Lower leg skin (tissue), 4 donors: Measurements from ENCODE around the gene NOTCH1. TPM values are rescaled to one million over a fixed set of nuclear protein-coding genes. Genes with fewer than 3 reads are reported as not detected.
"Not testable (repeated sequence)": the region's sequence is repeated elsewhere in the genome, so short reads cannot be mapped to it uniquely, and the experiment has no call there.

ENCODE experiments used
- DNase-seq, 2 donors: peaks; one replicate each; pipeline ENCODE4 v3.0.0-alpha.2; 2019; ENCODE audit warnings: low spot score in 2 of 2
- H3K4me3 ChIP-seq: fragments of 200-600 bp; sonication (generic); 2 replicates; pipeline ENCODE4 v1.5.1; 2017; ENCODE audit warnings: mild to moderate bottlenecking, low read depth; ENCODE audit not compliant: poor library complexity, severe bottlenecking
- CTCF ChIP-seq, 3 donors: fragments of 450-650 bp; IDR thresholded peaks; one replicate each; pipeline ENCODE4 v1.5.1; 2016; ENCODE audit warnings: antibody characterized with exemption in 3 of 3, mild to moderate bottlenecking in 3 of 3, moderate library complexity in 2 of 3
- POLR2A ChIP-seq, 2 donors: fragments of 450-650 bp; IDR thresholded peaks; one replicate each; pipeline ENCODE4 v1.6.1; 2016 to 2017; ENCODE audit warnings: antibody characterized with exemption in 2 of 2, mild to moderate bottlenecking in 1 of 2, moderate library complexity in 1 of 2
- WGBS, 2 donors: methylation state at CpG; one replicate each; pipeline ENCODE4 v1.1.5; 2018; 5-methylcytosine and 5-hydroxymethylcytosine counted together
- intact Hi-C: fragments of 100-400 bp; cut with DNase I; formaldehyde crosslinking; loops from one replicate; pipeline ENCODE4 v1.15.0; 2023; ENCODE audit warnings: low total_unique reads
- total RNA-seq, 4 donors: library from RNA; depleted of rRNA; stranded (reverse); fragments of >200 nt; gene quantifications; one replicate each; pipeline ENCODE4 v1.1.0, GENCODE V29; 2016

The NOTCH1 gene
- total RNA-seq, 4 donors from 2014 or later = 79.7 to 95.3 (median 82.8) TPM

- TF ChIP-seq POLR2A (IDR thresholded peaks at IDR 0.05) (no peak), CTCF (IDR thresholded peaks at IDR 0.05) (no peak)
- no peak overlapping the region for H3K4me3 ChIP-seq
- intact Hi-C loops = no loop called here
- WGBS, 2 donors = 78 to 82% methylated on average over 19 to 24 of the region's 24 CpGs
- DNase-seq = no peak
Measured at GRCh38 chr9:136562746-136563495, 17.1 kb upstream of the NOTCH1 start.

- no peak for DNase-seq
Measured at GRCh38 chr9:136561779-136562178, 15.9 kb upstream of the NOTCH1 start.

GRCh38 chr9:136560586-136560985, 14.7 kb upstream of the NOTCH1 start:
- DNase-seq = no peak
- TF ChIP-seq CTCF (IDR thresholded peaks at IDR 0.05) (no peak), POLR2A (IDR thresholded peaks at IDR 0.05) (no peak)
- 80 to 91% methylated on average over 3 of the region's 3 CpGs for WGBS, 2 donors
- H3K4me3 ChIP-seq = no peak overlapping the region
- intact Hi-C loops = no loop called here

More at GRCh38 chr9:136561779-136562178, 15.9 kb upstream of the NOTCH1 start:
- no peak overlapping the region for H3K4me3 ChIP-seq
- 89 to 92% methylated on average over 18 of the region's 23 CpGs for WGBS, 2 donors
- intact Hi-C loops = no loop called here
- no peak for TF ChIP-seq POLR2A (IDR thresholded peaks at IDR 0.05)
- TF ChIP-seq CTCF (IDR thresholded peaks at IDR 0.05) = no peak

DNA sequence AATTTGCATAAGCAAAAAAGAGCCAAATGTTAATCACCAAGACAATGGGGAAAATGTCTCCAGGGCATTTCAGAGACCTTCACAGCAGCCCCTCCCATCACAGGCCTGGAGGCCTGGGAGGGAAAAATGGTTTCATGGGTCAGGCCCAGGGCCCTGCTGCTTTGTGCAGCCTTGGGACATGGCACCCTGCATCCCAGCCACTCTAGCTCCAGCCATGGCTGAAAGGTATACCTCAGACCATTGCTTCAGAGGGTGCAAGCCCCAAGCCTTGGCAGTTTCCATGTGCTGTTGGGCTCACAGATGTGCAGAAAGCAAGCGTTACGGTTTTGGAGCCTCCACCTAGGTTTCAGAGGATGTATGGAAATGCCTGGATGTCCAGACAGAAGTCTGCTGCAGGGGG, 13.5 kb upstream of the NOTCH1 start:
- 100% methylated on average over 2 of the region's 2 CpGs for WGBS, 2 donors
- H3K4me3 ChIP-seq, DNase-seq, intact Hi-C loops: not testable (repeated sequence)

DNA sequence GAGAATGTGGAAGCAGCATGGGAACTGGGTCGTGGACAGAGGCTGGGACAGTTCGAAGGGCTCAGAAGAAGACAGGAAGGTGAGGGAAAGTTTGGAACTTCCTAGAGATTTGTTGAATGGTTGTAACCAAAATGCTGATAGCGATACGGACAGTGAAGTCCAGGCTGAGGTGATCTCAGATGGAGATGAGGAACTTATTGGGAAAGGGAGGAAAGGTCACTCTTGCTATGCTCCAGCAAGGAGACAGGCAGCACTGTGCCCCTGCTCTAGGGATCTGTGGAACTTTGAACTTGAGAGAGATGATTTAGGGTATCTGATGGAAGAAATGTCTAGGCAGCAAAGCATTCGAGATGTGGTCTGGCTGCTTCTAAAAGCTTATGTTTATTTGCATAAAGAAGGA, 13.0 kb upstream of the NOTCH1 start:
- DNase-seq, H3K4me3 ChIP-seq, intact Hi-C loops: not testable (repeated sequence)
- whole genome bisulfite sequencing, 2 donors = 88% methylated on average over 5 of the region's 5 CpGs

DNA sequence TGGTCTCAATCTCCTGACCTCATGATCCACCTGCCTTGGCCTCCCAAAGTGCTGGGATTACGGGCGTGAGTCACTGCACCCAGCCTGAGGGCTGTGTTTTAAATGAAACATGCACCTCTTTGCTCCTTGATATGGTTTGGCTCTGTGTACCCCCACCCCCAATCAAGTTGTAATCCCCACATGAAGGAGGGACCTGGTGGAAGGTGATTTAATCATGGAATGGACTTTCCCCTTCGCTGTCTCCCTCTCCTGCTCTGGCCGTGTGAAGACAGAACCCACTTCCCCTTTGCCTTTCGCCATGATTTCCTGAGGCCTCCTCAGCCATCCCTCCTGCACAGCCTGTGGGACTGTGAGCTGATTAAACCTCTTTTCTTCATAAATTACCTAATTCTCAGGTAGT, 12.5 kb upstream of the NOTCH1 start:
- no peak for DNase-seq
- no peak overlapping the region for H3K4me3 ChIP-seq
- intact Hi-C loops = no loop called here
- WGBS, 2 donors = 39 to 41% methylated on average over 5 of the region's 5 CpGs
- TF ChIP-seq CTCF (IDR thresholded peaks at IDR 0.05) (no peak), POLR2A (IDR thresholded peaks at IDR 0.05) (no peak)

- WGBS, 2 donors = 82 to 83% methylated on average over 9 of the region's 10 CpGs
- no peak overlapping the region for H3K4me3 ChIP-seq
- TF ChIP-seq POLR2A (IDR thresholded peaks at IDR 0.05) (no peak), CTCF (IDR thresholded peaks at IDR 0.05) (no peak)
- no peak for DNase-seq
- intact Hi-C loops = no loop called here
Measured at GRCh38 chr9:136557036-136557435, 11.2 kb upstream of the NOTCH1 start.
